GM12875 (cell line): ENCODE measurements around the gene APEH.

Source experiments
- H3K4me3 ChIP-seq: one replicate; pipeline ENCODE4 v1.5.1; 2011; ENCODE audit warnings: low read depth, low read length, control low read depth
- TF ChIP-seq, protein P1 (sequence below): IDR thresholded peaks from 2 replicates; pipeline ENCODE4 v1.5.1; 2011; ENCODE audit warnings: low read depth, mild to moderate bottlenecking, control low read depth, inconsistent platforms, low read length, moderate library complexity, borderline replicate concordance; ENCODE audit not compliant: insufficient read depth

Gene APEH

DNA sequence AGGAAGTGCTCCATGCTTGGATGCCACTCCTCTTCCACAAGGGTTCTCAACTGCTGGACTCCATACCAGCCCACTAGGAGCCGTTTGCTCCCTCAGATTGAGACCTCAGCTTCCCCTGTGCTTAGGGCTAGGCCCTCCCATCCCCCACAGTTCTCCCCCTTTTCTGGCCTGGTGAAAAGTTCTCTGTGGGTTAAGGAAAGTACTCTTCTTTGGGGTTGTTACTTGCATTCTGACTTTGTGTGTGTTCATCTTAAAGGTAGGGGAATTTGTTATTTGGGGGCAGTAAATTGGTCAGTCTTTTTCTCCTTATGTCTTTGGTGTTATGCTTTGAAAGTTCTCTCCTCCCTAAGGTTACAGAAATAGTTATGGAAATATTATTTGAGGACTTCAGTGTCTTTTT lies 24.0 kb upstream of the APEH start:
- TF ChIP-seq, protein P1, sequence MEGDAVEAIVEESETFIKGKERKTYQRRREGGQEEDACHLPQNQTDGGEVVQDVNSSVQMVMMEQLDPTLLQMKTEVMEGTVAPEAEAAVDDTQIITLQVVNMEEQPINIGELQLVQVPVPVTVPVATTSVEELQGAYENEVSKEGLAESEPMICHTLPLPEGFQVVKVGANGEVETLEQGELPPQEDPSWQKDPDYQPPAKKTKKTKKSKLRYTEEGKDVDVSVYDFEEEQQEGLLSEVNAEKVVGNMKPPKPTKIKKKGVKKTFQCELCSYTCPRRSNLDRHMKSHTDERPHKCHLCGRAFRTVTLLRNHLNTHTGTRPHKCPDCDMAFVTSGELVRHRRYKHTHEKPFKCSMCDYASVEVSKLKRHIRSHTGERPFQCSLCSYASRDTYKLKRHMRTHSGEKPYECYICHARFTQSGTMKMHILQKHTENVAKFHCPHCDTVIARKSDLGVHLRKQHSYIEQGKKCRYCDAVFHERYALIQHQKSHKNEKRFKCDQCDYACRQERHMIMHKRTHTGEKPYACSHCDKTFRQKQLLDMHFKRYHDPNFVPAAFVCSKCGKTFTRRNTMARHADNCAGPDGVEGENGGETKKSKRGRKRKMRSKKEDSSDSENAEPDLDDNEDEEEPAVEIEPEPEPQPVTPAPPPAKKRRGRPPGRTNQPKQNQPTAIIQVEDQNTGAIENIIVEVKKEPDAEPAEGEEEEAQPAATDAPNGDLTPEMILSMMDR: no peak
- H3K4me3 ChIP-seq: no peak overlapping the region

DNA sequence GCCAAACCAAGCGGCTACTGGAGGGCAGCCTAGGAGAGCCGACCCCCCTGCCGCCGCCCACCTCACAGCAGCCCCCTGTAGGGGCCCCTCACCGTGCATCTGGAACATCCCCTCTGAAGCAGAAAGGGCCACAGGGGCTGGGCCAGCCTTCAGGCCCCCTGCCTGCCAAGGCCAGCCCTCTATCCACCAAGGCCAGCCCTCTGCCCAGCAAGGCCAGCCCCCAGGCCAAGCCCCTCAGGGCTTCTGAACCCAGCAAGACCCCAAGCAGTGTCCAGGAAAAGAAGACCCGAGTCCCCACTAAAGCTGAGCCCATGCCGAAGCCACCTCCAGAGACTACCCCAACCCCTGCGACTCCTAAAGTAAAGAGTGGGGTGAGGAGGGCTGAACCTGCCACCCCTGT lies 23.5 kb upstream of the APEH start:
- H3K4me3 ChIP-seq: no peak overlapping the region
- TF ChIP-seq, protein P1: no peak

DNA sequence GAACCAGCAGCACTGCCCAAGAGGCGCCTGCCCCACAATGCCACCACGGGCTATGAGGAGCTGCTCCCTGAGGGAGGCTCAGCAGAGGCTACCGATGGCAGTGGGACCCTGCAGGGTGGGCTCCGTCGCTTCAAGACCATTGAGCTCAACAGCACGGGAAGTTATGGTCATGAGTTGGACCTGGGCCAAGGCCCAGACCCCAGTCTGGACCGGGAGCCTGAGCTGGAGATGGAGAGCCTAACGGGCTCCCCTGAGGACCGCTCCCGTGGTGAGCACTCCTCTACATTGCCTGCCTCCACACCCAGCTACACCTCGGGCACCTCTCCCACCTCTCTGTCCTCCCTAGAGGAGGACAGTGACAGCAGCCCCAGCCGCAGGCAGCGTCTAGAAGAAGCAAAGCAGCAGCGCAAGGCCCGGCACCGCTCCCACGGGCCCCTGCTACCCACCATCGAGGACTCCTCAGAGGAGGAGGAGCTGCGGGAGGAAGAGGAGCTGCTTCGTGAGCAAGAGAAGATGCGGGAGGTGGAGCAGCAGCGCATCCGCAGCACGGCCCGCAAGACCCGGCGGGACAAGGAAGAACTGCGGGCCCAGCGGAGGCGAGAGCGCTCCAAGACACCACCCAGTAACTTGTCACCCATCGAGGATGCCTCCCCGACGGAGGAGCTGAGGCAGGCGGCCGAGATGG lies 21.8 kb upstream of the APEH start:
- no peak overlapping the region for H3K4me3 ChIP-seq
- TF ChIP-seq, protein P1: no peak

DNA sequence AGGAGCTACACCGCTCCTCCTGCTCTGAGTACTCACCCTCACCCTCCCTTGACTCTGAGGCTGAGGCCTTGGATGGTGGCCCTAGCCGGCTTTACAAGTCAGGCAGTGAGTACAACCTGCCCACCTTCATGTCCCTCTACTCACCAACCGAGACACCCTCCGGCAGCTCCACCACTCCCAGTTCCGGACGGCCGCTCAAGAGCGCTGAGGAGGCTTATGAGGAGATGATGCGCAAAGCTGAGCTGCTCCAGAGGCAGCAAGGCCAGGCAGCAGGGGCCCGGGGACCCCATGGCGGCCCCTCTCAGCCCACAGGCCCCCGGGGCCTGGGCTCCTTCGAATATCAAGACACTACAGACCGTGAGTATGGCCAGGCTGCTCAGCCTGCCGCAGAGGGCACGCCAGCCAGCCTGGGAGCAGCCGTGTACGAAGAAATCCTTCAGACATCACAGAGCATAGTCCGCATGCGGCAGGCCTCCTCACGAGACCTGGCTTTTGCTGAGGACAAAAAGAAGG lies 21.2 kb upstream of the APEH start:
- no peak overlapping the region for H3K4me3 ChIP-seq
- TF ChIP-seq, protein P1: no peak

DNA sequence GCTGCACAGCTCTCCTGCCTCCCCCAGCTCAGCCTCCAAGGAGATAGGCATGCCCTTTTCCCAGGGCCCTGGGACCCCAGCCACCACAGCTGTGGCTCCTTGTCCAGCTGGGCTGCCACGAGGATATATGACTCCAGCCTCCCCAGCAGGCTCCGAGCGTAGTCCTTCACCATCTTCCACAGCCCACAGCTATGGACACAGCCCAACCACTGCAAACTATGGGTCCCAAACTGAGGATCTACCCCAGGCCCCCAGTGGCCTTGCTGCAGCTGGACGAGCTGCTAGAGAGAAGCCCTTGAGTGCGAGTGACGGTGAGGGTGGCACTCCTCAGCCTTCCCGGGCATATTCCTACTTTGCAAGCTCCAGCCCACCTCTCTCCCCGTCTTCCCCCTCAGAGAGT lies 20.5 kb upstream of the APEH start:
- TF ChIP-seq, protein P1: no peak
- no peak overlapping the region for H3K4me3 ChIP-seq

DNA sequence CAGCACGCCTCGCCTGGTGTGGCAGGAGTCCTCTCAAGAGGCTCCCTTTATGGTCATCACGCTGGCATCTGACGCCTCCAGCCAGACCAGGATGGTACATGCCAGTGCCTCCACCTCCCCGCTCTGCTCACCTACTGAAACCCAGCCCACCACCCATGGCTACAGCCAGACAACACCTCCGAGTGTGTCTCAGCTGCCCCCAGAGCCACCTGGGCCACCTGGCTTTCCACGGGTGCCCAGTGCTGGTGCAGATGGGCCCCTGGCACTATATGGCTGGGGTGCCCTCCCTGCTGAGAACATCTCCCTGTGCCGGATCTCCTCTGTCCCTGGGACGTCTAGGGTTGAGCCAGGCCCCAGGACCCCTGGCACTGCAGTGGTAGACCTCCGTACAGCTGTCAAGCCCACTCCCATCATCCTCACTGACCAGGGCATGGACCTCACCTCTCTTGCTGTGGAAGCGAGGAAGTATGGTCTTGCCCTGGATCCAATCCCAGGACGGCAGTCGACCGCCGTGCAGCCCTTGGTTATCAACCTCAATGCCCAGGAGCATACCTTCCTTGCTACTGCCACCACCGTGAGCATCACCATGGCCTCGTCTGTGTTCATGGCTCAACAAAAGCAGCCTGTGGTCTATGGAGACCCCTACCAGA lies 19.9 kb upstream of the APEH start:
- TF ChIP-seq, protein P1: no peak

DNA sequence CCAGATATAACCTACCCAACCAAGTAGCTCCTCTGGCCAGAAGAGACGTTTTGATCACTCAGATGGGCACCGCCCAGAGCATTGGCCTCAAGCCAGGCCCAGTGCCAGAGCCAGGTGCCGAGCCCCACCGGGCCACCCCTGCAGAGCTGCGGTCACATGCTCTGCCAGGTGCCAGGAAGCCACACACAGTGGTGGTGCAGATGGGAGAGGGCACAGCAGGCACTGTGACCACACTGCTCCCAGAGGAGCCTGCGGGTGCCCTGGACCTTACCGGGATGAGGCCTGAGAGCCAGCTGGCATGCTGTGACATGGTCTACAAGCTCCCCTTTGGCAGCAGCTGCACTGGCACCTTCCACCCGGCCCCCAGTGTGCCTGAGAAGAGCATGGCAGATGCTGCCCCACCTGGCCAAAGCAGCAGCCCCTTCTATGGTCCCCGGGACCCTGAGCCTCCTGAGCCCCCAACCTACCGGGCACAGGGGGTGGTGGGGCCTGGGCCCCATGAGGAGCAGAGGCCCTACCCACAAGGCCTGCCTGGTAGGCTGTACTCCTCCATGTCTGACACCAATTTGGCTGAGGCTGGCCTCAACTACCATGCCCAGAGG lies 19.1 kb upstream of the APEH start:
- TF ChIP-seq, protein P1: no peak
- no peak overlapping the region for H3K4me3 ChIP-seq

More for the DNA sequence above, 19.9 kb upstream of the APEH start:
- H3K4me3 ChIP-seq: no peak overlapping the region
